ENCODE results near the gene IPO13. TPM values are rescaled to one million over a fixed set of nuclear protein-coding genes. Genes with fewer than 3 reads are reported as not detected.

The IPO13 gene
- total RNA-seq, 1 experiment from 2014 or later = 19.8 TPM

DNA sequence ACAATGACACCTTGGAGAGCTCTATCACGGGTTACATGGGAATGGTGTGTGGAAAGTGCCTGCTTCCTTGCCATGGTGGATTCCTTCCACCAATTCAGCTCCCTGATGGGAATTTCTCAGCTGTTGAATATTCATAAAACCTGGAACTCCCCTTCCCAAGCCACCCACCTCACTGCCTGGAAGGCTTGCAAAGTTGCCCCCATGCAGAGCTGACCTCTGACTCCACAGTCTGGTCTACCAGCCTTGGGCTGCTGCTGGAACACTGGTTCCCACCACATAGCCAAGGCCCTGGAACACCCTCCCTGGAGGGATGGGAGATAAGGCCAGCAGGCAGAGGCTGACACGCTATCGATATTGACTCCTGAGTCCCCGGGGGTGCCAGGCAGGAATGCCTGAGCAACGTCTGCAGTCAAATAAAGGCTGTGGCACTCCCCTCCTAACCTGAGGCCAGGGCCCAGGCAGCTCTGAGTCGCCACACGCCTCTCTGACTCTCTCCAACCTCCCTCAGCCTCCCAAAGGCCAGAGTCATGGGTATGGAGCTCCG lies 53.4 kb downstream of the IPO13 start:
- Histone ChIP-seq H3K27me3 (ENCODE audit: low read length) (no peaks in the 10 kb centered on the region), H3K27ac (ENCODE audit: low read length) (no peak overlapping the region), H3K79me2 (ENCODE audit: low read length) (no peaks in the 10 kb centered on the region), H4K20me1 (ENCODE audit: insufficient read depth, low read depth, low read length) (no peaks in the 10 kb centered on the region), H3K4me3 (ENCODE audit: low read length) (no peak overlapping the region), H3K9me2 (replicated peaks; ENCODE audit: insufficient read depth, low read length) (no peaks in the 10 kb centered on the region), H3K9me3 (ENCODE audit: low read length) (no peaks in the 10 kb centered on the region), H3K4me1 (ENCODE audit: low read length) (peaks cover 5% of the 10 kb centered on the region), H3K9ac (ENCODE audit: low read length) (no peak overlapping the region), H2AFZ (ENCODE audit: low read length) (no peak overlapping the region), H3K4me2 (ENCODE audit: low read depth, low read length, poor library complexity, severe bottlenecking) (no peak overlapping the region), H3K36me3 (ENCODE audit: insufficient read depth, low read length) (no peaks in the 10 kb centered on the region)
- no peak for DNase-seq

DNA sequence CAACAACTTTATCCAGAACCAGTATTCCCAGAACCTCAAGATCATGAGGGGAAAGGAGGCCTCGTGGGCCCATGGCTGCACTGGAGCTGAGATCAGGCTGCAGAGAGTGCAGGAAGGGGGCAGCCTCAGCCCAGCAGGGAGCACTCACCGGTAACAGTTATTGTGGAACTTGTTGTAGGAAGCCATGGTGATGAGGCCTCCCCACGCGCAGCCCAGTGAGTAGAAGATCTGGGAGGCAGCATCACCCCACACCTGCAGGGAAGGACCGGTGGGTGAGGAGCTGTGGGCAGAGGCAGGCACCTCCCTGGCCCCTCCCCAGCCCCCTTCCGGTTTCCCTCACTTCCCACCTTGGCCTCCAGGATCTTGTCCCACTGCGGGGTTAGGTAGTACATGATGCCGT lies 55.4 kb downstream of the IPO13 start:
- Histone ChIP-seq H3K4me1 (ENCODE audit: low read length) (no peaks in the 10 kb centered on the region), H3K9ac (ENCODE audit: low read length) (no peak overlapping the region), H3K27me3 (ENCODE audit: low read length) (no peaks in the 10 kb centered on the region)

DNA sequence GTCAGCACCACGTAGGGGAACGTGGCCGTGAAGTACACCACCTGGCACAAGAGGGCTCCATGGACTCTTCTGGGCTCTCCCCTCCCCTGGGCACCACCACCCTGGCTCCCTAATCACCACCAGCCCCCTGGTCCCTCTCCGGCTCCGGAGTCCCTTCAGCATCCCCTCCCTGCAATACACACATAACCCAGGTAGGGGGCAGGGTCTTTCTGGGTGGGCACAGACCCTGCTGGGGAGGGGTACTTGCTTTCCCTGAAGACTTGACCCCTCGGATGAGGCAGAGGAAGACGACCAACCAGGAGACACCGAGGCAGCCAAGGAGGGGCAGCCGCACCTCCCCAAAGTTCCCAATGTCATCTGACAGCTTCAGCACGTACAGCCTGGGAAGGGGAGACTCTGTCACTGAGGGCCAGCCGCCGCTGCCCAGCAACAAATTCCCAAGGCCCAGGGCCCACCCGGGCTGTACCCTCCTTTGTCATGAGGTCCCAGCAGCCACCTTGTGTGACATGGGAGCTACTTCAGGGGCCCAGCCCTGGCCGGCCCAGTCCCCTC lies 55.9 kb downstream of the IPO13 start:
- Histone ChIP-seq H3K9me3 (ENCODE audit: low read length) (no peaks in the 10 kb centered on the region), H3K27me3 (ENCODE audit: low read length) (no peaks in the 10 kb centered on the region), H3K9ac (ENCODE audit: low read length) (no peak overlapping the region), H3K4me1 (ENCODE audit: low read length) (no peaks in the 10 kb centered on the region), H3K4me2 (ENCODE audit: low read depth, low read length, poor library complexity, severe bottlenecking) (no peak overlapping the region), H2AFZ (ENCODE audit: low read length) (no peak overlapping the region), H4K20me1 (ENCODE audit: insufficient read depth, low read depth, low read length) (no peaks in the 10 kb centered on the region), H3K79me2 (ENCODE audit: low read length) (no peaks in the 10 kb centered on the region), H3K27ac (ENCODE audit: low read length) (no peak overlapping the region), H3K9me2 (replicated peaks; ENCODE audit: insufficient read depth, low read length) (no peaks in the 10 kb centered on the region), H3K4me3 (ENCODE audit: low read length) (no peak overlapping the region), H3K36me3 (ENCODE audit: insufficient read depth, low read length) (no peaks in the 10 kb centered on the region)
- DNase-seq = no peak

More for the DNA sequence above, 55.4 kb downstream of the IPO13 start:
- no peaks in the 10 kb centered on the region for H3K36me3 ChIP-seq (ENCODE audit: insufficient read depth, low read length)
- no peaks in the 10 kb centered on the region for H3K79me2 ChIP-seq (ENCODE audit: low read length)
- DNase-seq = no peak
- H3K27ac ChIP-seq (ENCODE audit: low read length) = no peak overlapping the region
- no peak overlapping the region for H2AFZ ChIP-seq (ENCODE audit: low read length)
- no peaks in the 10 kb centered on the region for H4K20me1 ChIP-seq (ENCODE audit: insufficient read depth, low read depth, low read length)
- H3K4me2 ChIP-seq (ENCODE audit: low read depth, low read length, poor library complexity, severe bottlenecking) = no peak overlapping the region
- no peaks in the 10 kb centered on the region for H3K9me3 ChIP-seq (ENCODE audit: low read length)
- no peaks in the 10 kb centered on the region for H3K9me2 ChIP-seq (replicated peaks; ENCODE audit: insufficient read depth, low read length)
- H3K4me3 ChIP-seq (ENCODE audit: low read length) = no peak overlapping the region

DNA sequence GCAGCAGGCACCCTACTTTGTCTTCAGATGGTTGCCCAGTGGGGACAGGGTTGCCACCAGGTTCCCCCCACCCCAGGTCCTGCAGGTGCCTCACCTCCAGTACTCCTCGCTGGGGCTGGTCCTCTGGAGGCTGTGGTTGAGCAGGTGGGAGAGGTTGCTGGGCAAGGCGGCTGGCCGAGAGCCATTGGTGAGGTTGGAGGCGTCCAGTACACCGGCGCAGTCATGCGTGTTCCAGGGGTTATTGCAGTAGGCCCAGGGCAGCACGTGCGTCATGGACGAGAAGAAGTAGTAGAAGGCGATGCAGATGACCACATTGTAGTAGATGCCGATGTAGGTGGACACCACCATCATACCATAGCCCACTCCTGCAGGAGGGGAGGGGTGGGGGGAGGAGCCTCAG lies 61.5 kb downstream of the IPO13 start:
- Histone ChIP-seq H3K4me1 (ENCODE audit: low read length) (no peaks in the 10 kb centered on the region), H3K4me3 (ENCODE audit: low read length) (no peak overlapping the region)
- DNase-seq = no peak

DNA sequence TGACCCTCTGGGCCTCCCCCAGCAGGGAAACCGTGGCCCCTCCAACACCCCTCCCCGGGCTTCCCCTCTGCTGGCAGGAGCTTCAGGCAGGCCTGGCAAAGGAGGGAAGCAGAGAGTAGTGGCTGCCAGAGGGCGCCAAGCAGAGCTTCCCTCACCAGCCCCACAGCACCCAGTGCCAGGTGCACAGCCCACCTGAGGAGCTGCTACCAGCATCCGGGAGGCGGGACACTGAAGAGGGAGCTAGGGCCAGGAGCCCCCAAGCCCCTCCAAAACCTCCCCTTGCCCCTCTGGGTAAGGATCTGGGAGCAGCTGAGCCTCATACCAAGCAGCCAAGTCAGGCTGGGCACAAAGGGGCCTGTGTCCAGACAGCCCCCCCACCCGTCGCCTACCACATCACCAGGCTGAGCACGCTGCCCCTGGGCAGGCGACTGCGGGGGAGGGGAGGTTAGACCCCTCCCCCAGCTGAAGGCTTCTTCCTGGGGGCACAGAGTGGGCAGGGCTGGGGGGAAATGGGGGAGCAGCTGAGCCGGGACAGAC lies 64.3 kb downstream of the IPO13 start:
- Histone ChIP-seq H3K36me3 (ENCODE audit: insufficient read depth, low read length) (no peaks in the 10 kb centered on the region), H3K27ac (ENCODE audit: low read length) (no peak overlapping the region), H3K9me3 (ENCODE audit: low read length) (no peaks in the 10 kb centered on the region), H3K9me2 (replicated peaks; ENCODE audit: insufficient read depth, low read length) (no peaks in the 10 kb centered on the region), H3K27me3 (ENCODE audit: low read length) (no peaks in the 10 kb centered on the region), H2AFZ (ENCODE audit: low read length) (no peak overlapping the region), H3K4me2 (ENCODE audit: low read depth, low read length, poor library complexity, severe bottlenecking) (no peak overlapping the region), H3K4me1 (ENCODE audit: low read length) (no peaks in the 10 kb centered on the region), H3K9ac (ENCODE audit: low read length) (no peak overlapping the region), H4K20me1 (ENCODE audit: insufficient read depth, low read depth, low read length) (no peaks in the 10 kb centered on the region), H3K79me2 (ENCODE audit: low read length) (no peaks in the 10 kb centered on the region), H3K4me3 (ENCODE audit: low read length) (no peak overlapping the region)
- no peak for DNase-seq

More for the DNA sequence above, 61.5 kb downstream of the IPO13 start:
- Histone ChIP-seq H3K4me2 (ENCODE audit: low read depth, low read length, poor library complexity, severe bottlenecking) (no peak overlapping the region), H3K27ac (ENCODE audit: low read length) (no peak overlapping the region), H3K27me3 (ENCODE audit: low read length) (no peaks in the 10 kb centered on the region), H3K36me3 (ENCODE audit: insufficient read depth, low read length) (no peaks in the 10 kb centered on the region), H3K9ac (ENCODE audit: low read length) (no peak overlapping the region), H4K20me1 (ENCODE audit: insufficient read depth, low read depth, low read length) (no peaks in the 10 kb centered on the region), H3K79me2 (ENCODE audit: low read length) (no peaks in the 10 kb centered on the region), H3K9me3 (ENCODE audit: low read length) (no peaks in the 10 kb centered on the region), H3K9me2 (replicated peaks; ENCODE audit: insufficient read depth, low read length) (no peaks in the 10 kb centered on the region), H2AFZ (ENCODE audit: low read length) (no peak overlapping the region)

DNA sequence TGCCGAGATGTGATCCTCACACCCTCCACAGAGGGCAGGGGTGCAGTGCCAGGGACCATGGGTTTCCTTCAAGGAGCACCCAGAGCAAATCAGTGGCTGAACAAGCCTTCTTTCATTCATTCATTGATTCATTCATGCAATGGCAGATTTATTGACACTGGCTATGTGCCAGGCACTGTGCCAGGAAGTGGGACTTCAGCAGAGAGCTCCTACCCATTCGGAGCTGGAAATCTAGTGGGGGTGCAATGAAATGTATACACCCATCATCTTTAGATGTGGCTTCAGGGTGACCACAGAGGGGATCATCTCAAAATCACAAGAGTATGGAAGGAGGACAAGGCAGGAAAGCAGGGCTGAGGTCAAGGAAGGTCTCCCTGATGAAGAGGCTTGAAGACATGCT lies 65.7 kb downstream of the IPO13 start:
- DNase-seq = no peak
- H3K36me3 ChIP-seq (ENCODE audit: insufficient read depth, low read length) = no peaks in the 10 kb centered on the region

DNA sequence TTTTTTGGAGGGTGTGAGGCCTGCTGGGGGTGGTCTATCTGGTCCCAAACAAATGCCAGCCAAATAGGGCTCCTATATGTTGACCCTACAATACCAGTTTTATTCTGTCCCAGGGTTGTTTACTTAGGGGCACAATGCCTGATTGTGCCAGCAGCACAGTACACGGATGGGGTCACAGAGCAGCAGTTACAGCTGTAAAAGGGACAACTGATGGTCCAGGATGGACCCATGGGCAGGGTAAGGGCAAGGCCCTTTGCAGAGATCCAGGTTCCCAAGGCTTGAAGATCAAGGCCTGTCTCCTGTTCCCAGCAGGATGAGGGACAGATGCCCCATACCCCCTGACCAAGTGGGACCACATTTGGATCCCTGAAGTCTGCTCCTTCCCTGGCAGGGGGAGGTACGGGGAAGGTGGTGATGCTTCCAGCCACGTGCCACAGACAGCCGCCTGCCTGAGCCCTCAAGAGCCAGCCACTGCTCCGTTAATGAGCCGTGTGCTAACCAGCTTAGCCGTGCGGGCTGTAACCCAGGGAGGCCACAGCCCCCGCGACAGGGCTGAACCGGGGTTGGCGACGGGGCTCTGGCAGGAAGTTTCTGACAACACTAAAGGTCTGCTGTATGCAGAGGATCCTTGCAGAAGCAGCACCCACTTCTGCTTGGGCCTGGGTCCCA lies 66.3 kb downstream of the IPO13 start:
- no peak for DNase-seq
- no peaks in the 10 kb centered on the region for H3K4me1 ChIP-seq (ENCODE audit: low read length)
- H3K79me2 ChIP-seq (ENCODE audit: low read length) = no peaks in the 10 kb centered on the region
- no peak overlapping the region for H3K4me3 ChIP-seq (ENCODE audit: low read length)
- no peak overlapping the region for H3K4me2 ChIP-seq (ENCODE audit: low read depth, low read length, poor library complexity, severe bottlenecking)
- H3K36me3 ChIP-seq (ENCODE audit: insufficient read depth, low read length) = no peaks in the 10 kb centered on the region
- H3K9me3 ChIP-seq (ENCODE audit: low read length) = no peaks in the 10 kb centered on the region
- no peak overlapping the region for H3K9ac ChIP-seq (ENCODE audit: low read length)
- H2AFZ ChIP-seq (ENCODE audit: low read length) = no peak overlapping the region
- H3K9me2 ChIP-seq (replicated peaks; ENCODE audit: insufficient read depth, low read length) = no peaks in the 10 kb centered on the region
- H3K27ac ChIP-seq (ENCODE audit: low read length) = no peak overlapping the region
- no peaks in the 10 kb centered on the region for H4K20me1 ChIP-seq (ENCODE audit: insufficient read depth, low read depth, low read length)
- no peaks in the 10 kb centered on the region for H3K27me3 ChIP-seq (ENCODE audit: low read length)

More for the DNA sequence above, 65.7 kb downstream of the IPO13 start:
- Histone ChIP-seq H3K4me2 (ENCODE audit: low read depth, low read length, poor library complexity, severe bottlenecking) (no peak overlapping the region), H3K27ac (ENCODE audit: low read length) (no peak overlapping the region), H3K9ac (ENCODE audit: low read length) (no peak overlapping the region), H2AFZ (ENCODE audit: low read length) (no peak overlapping the region), H3K79me2 (ENCODE audit: low read length) (no peaks in the 10 kb centered on the region), H3K9me3 (ENCODE audit: low read length) (no peaks in the 10 kb centered on the region), H3K27me3 (ENCODE audit: low read length) (no peaks in the 10 kb centered on the region), H4K20me1 (ENCODE audit: insufficient read depth, low read depth, low read length) (no peaks in the 10 kb centered on the region), H3K4me3 (ENCODE audit: low read length) (no peak overlapping the region), H3K4me1 (ENCODE audit: low read length) (no peaks in the 10 kb centered on the region), H3K9me2 (replicated peaks; ENCODE audit: insufficient read depth, low read length) (no peaks in the 10 kb centered on the region)

DNA sequence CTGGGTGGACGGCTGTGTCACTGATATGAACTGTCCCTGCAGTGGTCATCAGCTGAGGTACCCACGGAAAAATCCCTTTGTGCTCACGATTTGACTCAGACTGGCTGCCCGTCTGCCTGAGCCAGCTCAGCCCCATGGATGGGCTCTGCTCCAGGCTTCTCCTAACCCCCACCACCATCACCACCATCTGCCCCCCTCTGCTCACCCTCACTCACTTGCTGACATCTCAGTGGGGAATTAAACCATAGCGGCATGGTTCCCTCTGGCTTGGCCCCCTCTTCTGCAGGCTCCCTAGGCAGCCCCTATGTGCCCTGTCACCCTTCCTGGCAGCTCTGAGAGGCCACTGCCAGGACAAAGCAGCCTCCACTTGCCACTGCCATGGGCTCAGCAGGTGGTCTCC lies 67.2 kb downstream of the IPO13 start:
- no peaks in the 10 kb centered on the region for H3K9me3 ChIP-seq (ENCODE audit: low read length)
- H3K36me3 ChIP-seq (ENCODE audit: insufficient read depth, low read length) = no peaks in the 10 kb centered on the region
- no peaks in the 10 kb centered on the region for H3K79me2 ChIP-seq (ENCODE audit: low read length)
- H3K27ac ChIP-seq (ENCODE audit: low read length) = no peak overlapping the region
- H4K20me1 ChIP-seq (ENCODE audit: insufficient read depth, low read depth, low read length) = no peaks in the 10 kb centered on the region
- no peaks in the 10 kb centered on the region for H3K9me2 ChIP-seq (replicated peaks; ENCODE audit: insufficient read depth, low read length)
- no peak overlapping the region for H3K9ac ChIP-seq (ENCODE audit: low read length)
- no peak overlapping the region for H3K4me2 ChIP-seq (ENCODE audit: low read depth, low read length, poor library complexity, severe bottlenecking)
- no peaks in the 10 kb centered on the region for H3K4me1 ChIP-seq (ENCODE audit: low read length)
- H3K4me3 ChIP-seq (ENCODE audit: low read length) = no peak overlapping the region
- H2AFZ ChIP-seq (ENCODE audit: low read length) = no peak overlapping the region
- no peak for DNase-seq
- H3K27me3 ChIP-seq (ENCODE audit: low read length) = no peaks in the 10 kb centered on the region
